Aorta (tissue), 5 donors: ENCODE data around the gene TARBP2. TPM values are rescaled to one million over a fixed set of nuclear protein-coding genes. Genes with fewer than 3 reads are reported as not detected.

Source experiments
- ATAC-seq: fragments of 200-7000 bp; cut with Tn5 transposase; one replicate; pipeline ENCODE4 v1.9.1; 2022; ENCODE audit warnings: moderate library complexity; ENCODE audit not compliant: low FRiP score
- DNase-seq, 2 donors: peaks; one replicate each; pipeline ENCODE4 v3.0.0-alpha.2; 2020
- H3K27ac ChIP-seq, 2 donors: one replicate each; pipeline ENCODE4 v1.5.1; 2013; ENCODE audit warnings: low read length in 2 of 2, mild to moderate bottlenecking in 2 of 2, moderate library complexity in 2 of 2, control low read depth in 1 of 2, inconsistent platforms in 1 of 2, low read depth in 1 of 2
- H3K27me3 ChIP-seq, 2 donors: one replicate each; pipeline ENCODE4 v1.6.1; 2013; ENCODE audit warnings: control low read depth in 1 of 2, low read length in 1 of 2, mild to moderate bottlenecking in 1 of 2, moderate library complexity in 1 of 2; ENCODE audit not compliant: insufficient read depth in 2 of 2, control insufficient read depth in 1 of 2
- H3K36me3 ChIP-seq, 2 donors: one replicate each; pipeline ENCODE4 v1.6.1; 2013; ENCODE audit warnings: control low read depth in 1 of 2, low read length in 1 of 2, mild to moderate bottlenecking in 1 of 2; ENCODE audit not compliant: insufficient read depth in 2 of 2, control insufficient read depth in 1 of 2
- H3K4me1 ChIP-seq, 2 donors: one replicate each; pipeline ENCODE4 v1.6.1; 2013; ENCODE audit warnings: low read length in 2 of 2, control low read depth in 1 of 2, mild to moderate bottlenecking in 1 of 2, moderate library complexity in 1 of 2; ENCODE audit not compliant: insufficient read depth in 2 of 2, control insufficient read depth in 1 of 2
- H3K4me3 ChIP-seq, 2 donors: one replicate each; pipeline ENCODE4 v1.5.1; 2013; ENCODE audit warnings: low read length in 2 of 2, control low read depth in 1 of 2, mild to moderate bottlenecking in 1 of 2
- H3K9me3 ChIP-seq: one replicate; pipeline ENCODE4 v1.6.1; 2013; ENCODE audit warnings: mild to moderate bottlenecking, low read length; ENCODE audit not compliant: control insufficient read depth
- WGBS, 2 donors: extraction: QIAGEN DNeasy Blood & Tissue Kit; methylation state at CpG; one replicate each; pipeline ENCODE4 v1.1.7; 2013; 5-methylcytosine and 5-hydroxymethylcytosine counted together
- intact Hi-C, 2 donors: fragments of 100-400 bp; cut with DNase I; formaldehyde crosslinking; loops; one replicate each; pipeline versions ENCODE4 v1.14.2 to v1.15.0; 2022
- polyA plus RNA-seq, 2 donors: library from polyadenylated mRNA; stranded (reverse); fragments of 200-250 nt; gene quantifications; one replicate each; pipeline ENCODE4 v1.2.3, GENCODE V29; 2013
- total RNA-seq, 2 donors: library from RNA; stranded (reverse); fragmentation: NEBNext Ultra II Directional; extraction: Animal tissue kit (Norgen Biotek cat#: 25700); gene quantifications; one replicate each; pipeline ENCODE4 v1.2.1, GENCODE V29; 2021
- donor health status: healthy with polysubstance abuse.
- donor health status: Bipolar disorder and iron deficiency.
- donor health status: DM: no; HTN: no; CAD: no.
- donor health status: DM: no; HTN: no; CAD: no.
- donor health status: DM: yes; HTN: yes; CAD: no.

The TARBP2 gene
- total and polyA plus RNA-seq, 4 donors, result 8.8 to 36.3 (median 17.0) TPM

DNA sequence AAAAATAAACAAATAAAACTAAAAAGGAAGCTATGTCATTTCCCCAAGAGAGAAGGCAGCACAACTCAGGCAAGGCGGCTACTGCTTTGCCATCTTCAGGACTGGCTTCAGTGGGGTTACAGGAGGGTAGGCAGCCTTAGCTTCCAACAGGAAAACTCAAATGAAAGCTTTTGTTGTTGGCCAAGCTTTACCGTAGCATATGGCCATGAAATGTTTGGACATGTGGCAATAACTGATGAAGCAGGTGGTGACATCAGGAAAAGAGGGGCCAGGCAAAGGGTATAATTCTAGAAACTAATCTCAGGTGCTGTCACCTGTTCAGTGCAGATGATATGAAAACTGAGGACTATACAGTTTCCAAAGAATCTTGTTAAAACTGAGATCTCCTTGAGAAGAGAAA, 29.0 kb downstream of the TARBP2 start:
- WGBS, 2 donors, result 92 to 95% methylated on average over 2 of the region's 2 CpGs
- H3K4me3 ChIP-seq, result no peak overlapping the region
- intact Hi-C loops, result no loop called here
- DNase-seq (no peak), ATAC-seq (no peak)
- H3K27me3 ChIP-seq, result no peaks in the 10 kb centered on the region
- H3K9me3 ChIP-seq, result no peaks in the 10 kb centered on the region
- H3K27ac ChIP-seq, result no peak overlapping the region
- H3K36me3 ChIP-seq, result peaks cover 4 to 8% of the 10 kb centered on the region in 2 donors
- H3K4me1 ChIP-seq, result no peaks in the 10 kb centered on the region

DNA sequence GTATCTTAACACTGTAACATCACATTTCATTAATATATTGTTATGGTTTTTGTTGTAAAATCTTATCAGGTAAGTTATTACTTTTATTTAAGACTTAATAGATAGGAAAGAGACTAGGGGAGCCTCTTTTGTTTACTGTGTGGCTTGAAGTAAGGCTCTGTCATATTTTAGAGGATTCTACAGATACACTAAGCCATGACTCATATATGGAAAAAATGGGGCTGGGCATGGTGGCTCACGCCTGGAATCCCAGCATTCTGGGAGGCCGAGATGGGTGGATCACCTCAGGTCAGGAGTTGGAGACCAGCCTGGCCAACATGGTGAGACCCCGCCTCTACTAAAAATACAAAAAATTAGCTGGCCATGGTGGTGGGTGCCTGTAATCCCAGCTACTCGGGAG, 29.8 kb downstream of the TARBP2 start:
- ATAC-seq, result no peak
- intact Hi-C loops, result no loop called here
- DNase-seq, result no peak
- Histone ChIP-seq H3K4me3 (no peak overlapping the region), H3K36me3 (peaks cover 4 to 8% of the 10 kb centered on the region in 2 donors), H3K4me1 (no peaks in the 10 kb centered on the region), H3K27me3 (no peaks in the 10 kb centered on the region), H3K9me3 (no peaks in the 10 kb centered on the region), H3K27ac (no peak overlapping the region)
- 86 to 89% methylated on average over 4 of the region's 4 CpGs for WGBS, 2 donors

DNA sequence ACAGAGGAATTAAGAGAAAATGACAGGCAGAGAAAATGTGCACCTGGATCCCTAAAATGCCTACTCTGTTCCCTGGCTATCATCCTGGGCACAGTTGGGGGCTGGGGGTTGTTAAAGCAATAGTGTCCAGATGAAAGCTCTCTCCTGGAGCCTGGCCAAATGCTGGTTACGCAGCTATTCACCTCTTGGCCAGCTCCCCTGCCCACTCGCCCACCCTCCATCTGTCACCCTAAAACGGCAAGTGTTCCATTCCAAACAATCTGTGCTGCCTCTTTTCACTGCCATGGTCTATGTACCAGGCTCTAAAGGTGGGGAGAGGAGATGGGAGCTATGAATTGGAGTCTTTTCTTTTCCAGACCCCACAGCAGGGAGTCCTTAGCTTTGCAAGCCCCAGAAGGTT, 30.9 kb downstream of the TARBP2 start:
- 9 to 19% methylated on average over 3 of the region's 3 CpGs for WGBS, 2 donors
- no peaks in the 10 kb centered on the region for H3K27me3 ChIP-seq
- ATAC-seq, result no peak
- H3K27ac ChIP-seq, result no peak overlapping the region
- no peak overlapping the region for H3K4me3 ChIP-seq
- H3K9me3 ChIP-seq, result no peaks in the 10 kb centered on the region
- H3K4me1 ChIP-seq, result no peaks in the 10 kb centered on the region
- DNase-seq, result no peak
- H3K36me3 ChIP-seq, result peaks cover 4 to 9% of the 10 kb centered on the region in 2 donors
- intact Hi-C loops, result no loop called here

DNA sequence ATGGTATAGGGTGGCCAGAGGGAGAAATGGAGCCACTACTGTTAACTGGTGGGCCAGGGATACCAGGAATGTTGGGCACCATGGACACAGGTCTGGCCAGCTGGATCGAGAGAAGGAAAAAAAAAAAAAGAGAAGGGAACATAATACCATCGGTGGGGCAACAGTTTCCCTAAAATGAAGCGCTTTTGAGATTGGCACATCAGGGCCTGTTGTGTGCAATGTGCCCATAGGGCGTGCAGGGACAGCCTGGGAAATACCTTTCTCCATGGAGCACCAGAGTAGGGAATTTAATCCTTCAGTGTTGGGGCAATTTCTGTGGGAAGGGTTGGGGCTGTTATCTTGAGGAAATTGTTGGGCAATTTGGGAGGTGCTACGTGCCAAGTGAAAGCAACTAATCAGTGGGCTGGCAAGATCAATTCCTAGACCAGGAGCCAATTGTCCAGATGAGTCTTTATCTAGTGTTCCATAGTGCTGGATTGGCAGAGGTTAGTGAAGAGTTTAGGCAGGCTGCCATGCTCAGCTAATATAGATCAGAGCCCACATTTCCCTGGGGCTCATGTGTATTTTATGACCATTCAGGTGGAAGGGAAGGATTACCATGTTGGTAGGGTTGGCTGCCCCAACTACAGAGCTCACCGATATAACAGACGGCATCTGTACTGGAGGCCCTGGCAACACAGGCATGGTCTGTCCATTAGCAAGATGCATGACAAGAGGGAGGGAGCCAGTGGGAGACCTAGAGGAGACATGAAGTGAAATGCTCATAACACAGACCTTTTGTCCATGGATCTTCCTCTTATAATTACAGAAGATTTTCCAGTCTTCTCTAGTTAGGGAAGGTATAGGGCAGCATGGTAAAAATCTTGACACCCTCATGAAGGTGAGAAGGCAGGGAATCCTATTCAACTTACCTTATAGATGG, 31.7 kb downstream of the TARBP2 start:
- ATAC-seq (no peak), DNase-seq (no peak)
- H3K27me3 ChIP-seq, result no peaks in the 10 kb centered on the region
- no peaks in the 10 kb centered on the region for H3K9me3 ChIP-seq
- H3K4me1 ChIP-seq, result no peaks in the 10 kb centered on the region
- 92 to 93% methylated on average over 7 of the region's 7 CpGs for WGBS, 2 donors
- no peak overlapping the region for H3K27ac ChIP-seq
- no peak overlapping the region for H3K4me3 ChIP-seq
- H3K36me3 ChIP-seq, result peaks cover 4 to 9% of the 10 kb centered on the region in 2 donors
- intact Hi-C loops, result no loop called here

GRCh38 chr12:53533471-53533870, 32.4 kb downstream of the TARBP2 start:
- intact Hi-C loops, result no loop called here
- 72 to 80% methylated on average over 2 of the region's 2 CpGs for WGBS, 2 donors

DNA sequence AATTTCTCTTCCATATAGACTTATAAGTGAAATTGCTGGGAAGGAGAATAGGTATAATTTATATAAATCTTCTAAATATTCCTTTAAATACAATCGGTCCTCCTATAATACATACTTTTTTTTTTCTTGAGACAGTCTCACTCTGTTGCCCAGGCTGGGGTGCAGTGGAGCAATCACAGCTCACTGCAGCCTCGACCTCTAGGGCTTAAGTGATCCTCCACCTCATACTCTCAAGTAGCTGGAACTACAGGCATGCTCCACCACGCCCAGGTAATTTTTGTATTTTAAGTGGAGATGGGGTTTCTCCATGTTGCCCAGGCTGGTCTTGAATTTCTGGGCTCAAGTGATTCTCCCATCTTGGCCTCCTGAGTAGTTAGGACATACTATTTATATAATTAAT, 35.9 kb downstream of the TARBP2 start:
- Histone ChIP-seq H3K36me3 (peaks cover 4 to 5% of the 10 kb centered on the region in 2 donors), H3K9me3 (no peaks in the 10 kb centered on the region), H3K4me3 (no peak overlapping the region), H3K27ac (no peak overlapping the region), H3K27me3 (no peaks in the 10 kb centered on the region), H3K4me1 (no peaks in the 10 kb centered on the region)
- no peak for DNase-seq
- no peak for ATAC-seq
- WGBS, 2 donors, result 90 to 94% methylated on average over 3 of the region's 3 CpGs
- intact Hi-C loops, result no loop called here

More at GRCh38 chr12:53533471-53533870, 32.4 kb downstream of the TARBP2 start:
- Histone ChIP-seq H3K27ac (no peak overlapping the region), H3K27me3 (no peaks in the 10 kb centered on the region), H3K9me3 (no peaks in the 10 kb centered on the region), H3K36me3 (peaks cover 4 to 9% of the 10 kb centered on the region in 2 donors), H3K4me3 (no peak overlapping the region), H3K4me1 (no peaks in the 10 kb centered on the region)
- no peak for DNase-seq
- no peak for ATAC-seq

DNA sequence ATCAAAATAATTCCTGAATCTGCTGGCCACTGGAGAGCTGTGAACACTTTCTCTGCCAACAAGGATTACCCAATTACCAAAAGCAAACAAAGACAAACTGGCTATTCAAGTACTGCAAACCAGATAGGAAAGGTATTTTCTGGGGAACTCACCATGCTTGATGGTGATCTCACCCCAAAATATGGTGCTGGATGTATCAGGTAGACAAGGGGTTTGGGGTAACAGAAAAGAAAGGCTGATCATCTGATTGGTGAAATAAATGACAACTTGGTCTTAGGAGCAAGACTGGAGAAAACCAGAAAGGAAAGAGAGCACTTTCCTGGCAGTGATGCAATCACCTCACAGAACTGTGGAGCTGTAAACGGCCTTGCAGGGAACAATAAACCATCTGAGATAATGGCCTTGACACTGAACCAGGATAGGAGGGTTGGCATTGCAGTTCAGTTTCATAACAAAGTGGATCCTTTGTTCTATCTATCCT, 37.2 kb downstream of the TARBP2 start:
- WGBS, 2 donors, result 11 to 13% methylated on average over 1 of the region's 1 CpG
- DNase-seq (no peak), ATAC-seq (peak; percentile 81)
- no peaks in the 10 kb centered on the region for H3K4me1 ChIP-seq
- no peaks in the 10 kb centered on the region for H3K9me3 ChIP-seq
- no peak overlapping the region for H3K4me3 ChIP-seq
- H3K27me3 ChIP-seq, result no peaks in the 10 kb centered on the region
- H3K36me3 ChIP-seq, result peaks cover 1 to 4% of the 10 kb centered on the region in 2 donors
- intact Hi-C loops, result no loop called here
- peak overlapping the region in 1 of 2 donors; percentile 17 for H3K27ac ChIP-seq

- H3K4me3 ChIP-seq, result no peak overlapping the region
- ATAC-seq (no peak), DNase-seq (no peak)
- no peak overlapping the region for H3K27ac ChIP-seq
- no peaks in the 10 kb centered on the region for H3K9me3 ChIP-seq
- H3K36me3 ChIP-seq, result peaks cover 1 to 4% of the 10 kb centered on the region in 2 donors
- no peaks in the 10 kb centered on the region for H3K4me1 ChIP-seq
- H3K27me3 ChIP-seq, result no peaks in the 10 kb centered on the region
- intact Hi-C loops, result no loop called here
- 95 to 97% methylated on average over 3 of the region's 3 CpGs for WGBS, 2 donors
These were observed 38.4 kb downstream of the TARBP2 start for GRCh38 chr12:53539526-53539925.

DNA sequence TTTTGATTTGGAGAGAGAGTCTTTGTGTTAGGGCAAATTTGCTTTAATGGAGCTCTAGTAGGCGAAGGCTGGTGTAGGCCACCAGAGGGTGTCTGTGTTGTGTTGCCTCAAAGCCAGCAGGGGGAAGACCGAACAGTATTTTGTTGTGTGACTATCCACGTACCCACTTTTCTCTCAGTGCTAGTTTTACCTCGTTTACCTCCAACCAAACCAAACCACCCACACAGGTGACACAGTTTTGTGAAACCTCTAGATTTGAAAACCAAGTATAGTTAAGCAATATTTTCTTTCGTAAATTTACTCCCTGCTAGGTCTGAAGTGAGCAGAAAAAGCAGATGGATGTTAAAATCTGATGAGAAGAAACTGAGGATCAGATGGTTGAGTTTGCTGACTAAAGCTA, 42.5 kb downstream of the TARBP2 start:
- peak; percentile 90 for ATAC-seq
- Histone ChIP-seq H3K27ac (peak overlapping the region; percentile 16 to 88), H3K9me3 (no peaks in the 10 kb centered on the region), H3K4me3 (no peak overlapping the region), H3K27me3 (no peaks in the 10 kb centered on the region), H3K4me1 (no peaks in the 10 kb centered on the region), H3K36me3 (peaks cover 0 to 4% of the 10 kb centered on the region in 2 donors)
- intact Hi-C loops, result loop anchor here (5.0 kb wide), 3 partner anchors 84 to 199 kb away; partner anchors contain the start of genes ATF7 (in 1 of the 2) and ATP5MC2 (in 1 of the 2)
- 13 to 15% methylated on average over 5 of the region's 5 CpGs for WGBS, 2 donors
- DNase-seq, result peak in 1 of 2 donors; percentile 63
